ENCODE results near the gene ABI1. TPM values are rescaled to one million over a fixed set of nuclear protein-coding genes. Genes with fewer than 3 reads are reported as not detected.
"Not testable (repeated sequence)": the region's sequence is repeated elsewhere in the genome, so short reads cannot be mapped to it uniquely, and the experiment has no call there.

Gene ABI1
- total RNA-seq, 2 donors from 2014 or later: 59.9 to 71.4 TPM

- DNase-seq (no peak), ATAC-seq (no peak)
- intact Hi-C loops (cut with DNase I, micrococcal nuclease): no loop called here
Observed at GRCh38 chr10:26810435-26811026, 50.2 kb downstream of the ABI1 start.

- DNase-seq (no peak), ATAC-seq (no peak)
- intact Hi-C loops (cut with DNase I, micrococcal nuclease): no loop called here
Observed at GRCh38 chr10:26809973-26810372, 50.8 kb downstream of the ABI1 start.

GRCh38 chr10:26807532-26807931 lies 53.2 kb downstream of the ABI1 start:
- intact Hi-C loops (cut with DNase I, micrococcal nuclease): no loop called here
- DNase-seq (no peak), ATAC-seq (no peak)

GRCh38 chr10:26806557-26806956 lies 54.2 kb downstream of the ABI1 start:
- ATAC-seq: no peak
- DNase-seq: no peak
- intact Hi-C loops (cut with DNase I, micrococcal nuclease): no loop called here

GRCh38 chr10:26805567-26806245 lies 55.1 kb downstream of the ABI1 start:
- ATAC-seq (peak; percentile 44), DNase-seq (no peak)
- intact Hi-C loops (cut with DNase I, micrococcal nuclease): no loop called here

- ATAC-seq (peak; percentile 77), DNase-seq (no peak)
- intact Hi-C loops (cut with DNase I, micrococcal nuclease): no loop called here
Observed at GRCh38 chr10:26804418-26805393, 56.1 kb downstream of the ABI1 start.

- no peak for ATAC-seq
- intact Hi-C loops (cut with DNase I, micrococcal nuclease): no loop called here
- DNase-seq: no peak
Observed at GRCh38 chr10:26803849-26804248, 56.9 kb downstream of the ABI1 start.

- intact Hi-C loops (cut with DNase I, micrococcal nuclease): no loop called here
- ATAC-seq (no peak), DNase-seq (no peak)
Observed at GRCh38 chr10:26802527-26802926, 58.2 kb downstream of the ABI1 start.

GRCh38 chr10:26801831-26802230 lies 58.9 kb downstream of the ABI1 start:
- DNase-seq: no peak
- no peak for ATAC-seq
- intact Hi-C loops (cut with DNase I, micrococcal nuclease): no loop called here

GRCh38 chr10:26801274-26801673 lies 59.5 kb downstream of the ABI1 start:
- ATAC-seq (no peak), DNase-seq (no peak)
- intact Hi-C loops (cut with DNase I, micrococcal nuclease): no loop called here

- no peak for DNase-seq
- intact Hi-C loops (cut with DNase I, micrococcal nuclease): no loop called here
- ATAC-seq: no peak
Observed at GRCh38 chr10:26800468-26800867, 60.3 kb downstream of the ABI1 start.

- intact Hi-C loops (cut with DNase I, micrococcal nuclease): no loop called here
- DNase-seq: no peak
Observed at GRCh38 chr10:26799342-26799741, 61.4 kb downstream of the ABI1 start.

GRCh38 chr10:26798298-26798697 lies 62.5 kb downstream of the ABI1 start:
- intact Hi-C loops (cut with DNase I, micrococcal nuclease): no loop called here
- DNase-seq (no peak), ATAC-seq (no peak)

More at GRCh38 chr10:26799342-26799741, 61.4 kb downstream of the ABI1 start:
- no peak for ATAC-seq

GRCh38 chr10:26797340-26797739 lies 63.4 kb downstream of the ABI1 start:
- ATAC-seq (no peak), DNase-seq (no peak)
- intact Hi-C loops (cut with DNase I, micrococcal nuclease): no loop called here

GRCh38 chr10:26792758-26793495 lies 67.8 kb downstream of the ABI1 start:
- no peak for DNase-seq

GRCh38 chr10:26790221-26790995 lies 70.3 kb downstream of the ABI1 start:
- intact Hi-C loops (cut with DNase I, micrococcal nuclease): no loop called here
- no peak for ATAC-seq
- DNase-seq: no peak

More at GRCh38 chr10:26792758-26793495, 67.8 kb downstream of the ABI1 start:
- ATAC-seq: no peak
- intact Hi-C loops (cut with DNase I, micrococcal nuclease): no loop called here

- DNase-seq; intact Hi-C loops (cut with DNase I, micrococcal nuclease); ATAC-seq: not testable (repeated sequence)
Observed at GRCh38 chr10:26789779-26790178, 71.0 kb downstream of the ABI1 start.

GRCh38 chr10:26787362-26787761 lies 73.4 kb downstream of the ABI1 start:
- DNase-seq (no peak), ATAC-seq (no peak)
- intact Hi-C loops (cut with DNase I, micrococcal nuclease): no loop called here

All from left colon (tissue), 2 donors.